ENCODE data around the gene MYH10.

The MYH10 gene

DNA sequence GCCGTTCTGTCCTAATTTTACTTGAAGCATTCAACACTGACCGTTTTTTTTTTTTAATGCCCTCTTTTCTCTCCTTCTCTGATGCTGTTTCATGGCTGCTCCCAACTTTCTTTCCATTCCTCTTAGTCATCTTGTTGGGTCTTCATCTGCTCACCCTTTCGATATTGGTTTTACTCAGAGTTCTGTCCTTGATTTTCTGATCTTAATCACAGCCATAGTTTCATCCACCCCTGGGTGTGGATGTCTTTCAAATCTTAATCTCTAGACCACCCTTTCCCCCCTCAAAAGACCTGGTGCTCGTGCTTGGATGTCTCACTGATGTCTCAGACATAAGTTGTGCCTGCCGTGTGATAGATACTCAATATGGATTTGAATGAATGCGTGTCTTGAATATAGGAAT lies 172.4 kb downstream of the MYH10 start:
- no peak for TF ChIP-seq CTCF (IDR thresholded peaks at IDR 0.05; ENCODE audit: low read depth, low read length)
- H3K4me3 ChIP-seq (ENCODE audit: low read depth, low read length), result no peak overlapping the region
- no peak overlapping the region for H3K27ac ChIP-seq
- H3K36me3 ChIP-seq, result peaks cover 55% of the 10 kb centered on the region
- H3K9me3 ChIP-seq (ENCODE audit: severe bottlenecking), result no peaks in the 10 kb centered on the region
- no peak for DNase-seq
- no peaks in the 10 kb centered on the region for H3K27me3 ChIP-seq (ENCODE audit: insufficient read depth, low read depth, severe bottlenecking)

- no peaks in the 10 kb centered on the region for H3K9me3 ChIP-seq (ENCODE audit: severe bottlenecking)
- no peak for DNase-seq
- H3K27me3 ChIP-seq (ENCODE audit: insufficient read depth, low read depth, severe bottlenecking), result no peaks in the 10 kb centered on the region
- peaks cover 67% of the 10 kb centered on the region for H3K36me3 ChIP-seq
- no peak overlapping the region for H3K27ac ChIP-seq
- H3K4me3 ChIP-seq (ENCODE audit: low read depth, low read length), result no peak overlapping the region
- TF ChIP-seq CTCF (IDR thresholded peaks at IDR 0.05; ENCODE audit: low read depth, low read length), result no peak
These were observed 174.8 kb downstream of the MYH10 start for GRCh38 chr17:8455665-8456209.

- H3K4me3 ChIP-seq (ENCODE audit: low read depth, low read length), result no peak overlapping the region
- TF ChIP-seq CTCF (IDR thresholded peaks at IDR 0.05; ENCODE audit: low read depth, low read length), result no peak
- H3K9me3 ChIP-seq (ENCODE audit: severe bottlenecking), result no peaks in the 10 kb centered on the region
- no peak overlapping the region for H3K27ac ChIP-seq
- no peak for DNase-seq
- peaks cover 71% of the 10 kb centered on the region for H3K36me3 ChIP-seq
- no peaks in the 10 kb centered on the region for H3K27me3 ChIP-seq (ENCODE audit: insufficient read depth, low read depth, severe bottlenecking)
These were observed 177.2 kb downstream of the MYH10 start for GRCh38 chr17:8453326-8453725.

DNA sequence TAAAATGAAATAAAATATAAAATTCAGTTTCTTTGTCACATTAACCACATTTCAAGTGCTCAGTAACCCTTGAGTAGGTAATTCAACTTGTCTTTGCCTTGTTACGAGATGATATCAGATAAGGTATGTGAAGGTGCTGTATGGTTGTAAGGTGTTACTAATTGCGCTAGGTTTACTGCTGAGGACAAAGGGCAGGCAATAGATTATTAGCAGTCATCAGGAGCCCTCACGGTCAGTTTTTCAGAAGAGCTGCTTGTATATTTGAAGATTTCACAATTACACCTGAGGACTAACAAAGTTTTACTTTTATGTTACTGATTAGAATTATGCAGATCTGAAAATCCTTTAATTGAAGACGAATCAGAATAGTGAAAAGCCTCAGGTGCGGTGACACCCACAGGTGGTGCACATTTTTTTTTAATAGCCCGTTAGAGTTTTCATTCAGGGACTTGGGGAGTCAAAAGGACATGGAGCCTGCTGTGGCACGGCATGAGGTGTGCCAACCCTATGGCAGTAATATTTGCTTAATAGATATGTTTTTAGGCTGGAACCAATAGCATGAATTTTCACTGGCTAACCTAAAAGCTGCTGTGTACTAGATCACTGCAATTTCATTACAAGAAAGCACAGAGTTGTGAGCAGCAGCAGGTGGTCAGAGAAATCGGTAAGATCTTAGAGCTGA lies 178.5 kb downstream of the MYH10 start:
- DNase-seq, result no peak
- Histone ChIP-seq H3K36me3 (peaks cover 68% of the 10 kb centered on the region), H3K4me3 (ENCODE audit: low read depth, low read length) (no peak overlapping the region)

GRCh38 chr17:8448310-8448709 lies 182.2 kb downstream of the MYH10 start:
- peaks cover 72% of the 10 kb centered on the region for H3K36me3 ChIP-seq
- DNase-seq, result no peak

More for the DNA sequence above, 178.5 kb downstream of the MYH10 start:
- no peak for TF ChIP-seq CTCF (IDR thresholded peaks at IDR 0.05; ENCODE audit: low read depth, low read length)
- Histone ChIP-seq H3K27ac (no peak overlapping the region), H3K9me3 (ENCODE audit: severe bottlenecking) (no peaks in the 10 kb centered on the region), H3K27me3 (ENCODE audit: insufficient read depth, low read depth, severe bottlenecking) (no peaks in the 10 kb centered on the region)

More at GRCh38 chr17:8448310-8448709, 182.2 kb downstream of the MYH10 start:
- TF ChIP-seq CTCF (IDR thresholded peaks at IDR 0.05; ENCODE audit: low read depth, low read length), result no peak
- Histone ChIP-seq H3K4me3 (ENCODE audit: low read depth, low read length) (no peak overlapping the region), H3K9me3 (ENCODE audit: severe bottlenecking) (no peaks in the 10 kb centered on the region), H3K27ac (no peak overlapping the region), H3K27me3 (ENCODE audit: insufficient read depth, low read depth, severe bottlenecking) (no peaks in the 10 kb centered on the region)

Measured in WERI-Rb-1 (cell line).